ENCODE results near the gene TTC28. TPM values are rescaled to one million over a fixed set of nuclear protein-coding genes. Genes with fewer than 3 reads are reported as not detected.

The TTC28 gene
- total RNA-seq, 4 donors from 2014 or later: 35.6 to 42.6 (median 36.9) TPM

DNA sequence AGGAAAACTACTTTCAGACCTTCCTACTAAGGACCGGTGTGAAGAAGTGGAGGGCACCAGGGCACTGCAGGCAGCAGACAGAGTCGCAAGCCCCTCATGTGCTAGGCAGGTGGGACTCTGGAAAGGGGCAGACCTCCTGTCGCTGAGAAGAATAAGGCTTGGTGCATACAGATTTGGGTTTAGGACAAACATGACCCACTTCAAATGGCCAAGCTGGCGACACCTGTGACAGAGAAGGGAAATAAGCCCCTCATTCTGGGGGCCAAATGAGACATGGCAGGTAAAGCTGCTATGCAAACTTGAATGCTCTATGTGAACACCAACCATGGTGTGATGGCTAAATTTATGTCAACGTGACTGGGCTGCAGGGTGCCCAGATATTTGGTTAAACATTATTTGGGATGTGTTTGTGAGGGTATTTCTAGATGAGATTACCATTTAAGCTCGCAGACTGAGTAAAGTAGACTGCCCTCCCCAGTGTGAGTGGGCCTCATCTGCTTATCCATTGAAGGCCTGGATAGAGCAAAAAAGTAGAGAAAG is 648.2 kb downstream of the TTC28 start:
- no peak for DNase-seq (ENCODE audit: extremely low spot score)
- Histone ChIP-seq H3K4me1 (peaks cover 59 to 77% (median 72%) of the 10 kb centered on the region in 4 donors), H3K27me3 (no peaks in the 10 kb centered on the region), H3K9me3 (no peaks in the 10 kb centered on the region), H3K27ac (replicated peaks in 1 of 4) (no peak overlapping the region), H3K36me3 (peaks cover 0 to 6% (median 0%) of the 10 kb centered on the region in 4 donors), H3K4me3 (no peak overlapping the region)
- 100% methylated on average over 6 of the region's 6 CpGs for WGBS
- no peak for TF ChIP-seq POLR2A (IDR thresholded peaks at IDR 0.05; ENCODE audit: low read depth)
- no peak for TF ChIP-seq EP300 (IDR thresholded peaks at IDR 0.05)
- TF ChIP-seq POLR2AphosphoS5 (IDR thresholded peaks at IDR 0.05): no peak
- intact Hi-C loops (cut with DNase I): no loop called here

DNA sequence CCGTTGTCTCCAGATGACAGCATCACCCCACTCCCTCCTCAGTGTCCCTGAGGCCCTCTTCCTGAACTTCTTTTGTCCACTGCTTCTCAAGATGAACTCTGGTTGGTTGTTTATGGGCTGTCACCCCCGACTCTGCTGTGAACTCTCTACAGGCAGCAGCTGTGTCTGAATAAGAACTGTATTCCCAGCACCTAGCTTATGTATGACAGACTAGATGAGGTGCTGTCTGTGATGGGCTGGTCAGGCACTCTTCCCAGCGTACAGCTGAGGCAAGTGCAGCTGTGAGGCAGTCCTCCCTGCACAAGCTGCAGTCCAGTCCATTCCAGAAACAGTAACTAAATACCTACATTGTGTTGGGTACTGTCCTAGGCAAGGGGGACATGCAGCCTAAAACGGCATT is 649.2 kb downstream of the TTC28 start:
- Histone ChIP-seq H3K36me3 (peaks cover 0 to 9% (median 0%) of the 10 kb centered on the region in 4 donors), H3K4me3 (no peak overlapping the region), H3K9me3 (no peaks in the 10 kb centered on the region), H3K27me3 (no peaks in the 10 kb centered on the region), H3K27ac (replicated peaks in 1 of 4) (peak overlapping the region in 2 of 4 donors; percentile 47 to 49), H3K4me1 (peaks cover 53 to 71% (median 64%) of the 10 kb centered on the region in 4 donors)
- no peak for DNase-seq (ENCODE audit: extremely low spot score)
- intact Hi-C loops (cut with DNase I): no loop called here
- TF ChIP-seq EP300 (IDR thresholded peaks at IDR 0.05): no peak
- no peak for TF ChIP-seq POLR2A (IDR thresholded peaks at IDR 0.05; ENCODE audit: low read depth)
- TF ChIP-seq, protein P1, sequence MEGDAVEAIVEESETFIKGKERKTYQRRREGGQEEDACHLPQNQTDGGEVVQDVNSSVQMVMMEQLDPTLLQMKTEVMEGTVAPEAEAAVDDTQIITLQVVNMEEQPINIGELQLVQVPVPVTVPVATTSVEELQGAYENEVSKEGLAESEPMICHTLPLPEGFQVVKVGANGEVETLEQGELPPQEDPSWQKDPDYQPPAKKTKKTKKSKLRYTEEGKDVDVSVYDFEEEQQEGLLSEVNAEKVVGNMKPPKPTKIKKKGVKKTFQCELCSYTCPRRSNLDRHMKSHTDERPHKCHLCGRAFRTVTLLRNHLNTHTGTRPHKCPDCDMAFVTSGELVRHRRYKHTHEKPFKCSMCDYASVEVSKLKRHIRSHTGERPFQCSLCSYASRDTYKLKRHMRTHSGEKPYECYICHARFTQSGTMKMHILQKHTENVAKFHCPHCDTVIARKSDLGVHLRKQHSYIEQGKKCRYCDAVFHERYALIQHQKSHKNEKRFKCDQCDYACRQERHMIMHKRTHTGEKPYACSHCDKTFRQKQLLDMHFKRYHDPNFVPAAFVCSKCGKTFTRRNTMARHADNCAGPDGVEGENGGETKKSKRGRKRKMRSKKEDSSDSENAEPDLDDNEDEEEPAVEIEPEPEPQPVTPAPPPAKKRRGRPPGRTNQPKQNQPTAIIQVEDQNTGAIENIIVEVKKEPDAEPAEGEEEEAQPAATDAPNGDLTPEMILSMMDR (IDR thresholded peaks at IDR 0.05): no peak
- no peak for TF ChIP-seq POLR2AphosphoS5 (IDR thresholded peaks at IDR 0.05)
- 68% methylated on average over 4 of the region's 4 CpGs for WGBS

DNA sequence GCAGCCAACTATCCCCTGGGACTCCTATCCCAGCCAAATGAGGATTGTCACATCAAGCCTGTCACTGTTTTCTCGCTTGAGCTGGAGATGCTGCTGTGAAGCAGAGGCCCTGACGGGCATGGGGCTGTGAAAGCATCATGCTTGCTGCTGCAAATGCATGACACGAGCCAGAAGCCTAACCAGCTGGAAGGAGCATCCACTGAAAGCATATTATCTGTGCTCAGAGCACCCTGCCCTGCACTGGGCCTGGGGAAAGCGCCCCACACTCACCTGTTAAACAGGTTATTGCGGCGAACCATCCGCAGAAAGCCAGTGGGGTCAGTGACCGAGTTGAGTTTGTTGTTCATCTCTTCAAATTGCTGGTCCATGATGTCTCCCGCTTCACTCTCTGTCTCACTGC is 649.7 kb downstream of the TTC28 start:
- Histone ChIP-seq H3K36me3 (peaks cover 0 to 9% (median 0%) of the 10 kb centered on the region in 4 donors), H3K4me1 (peaks cover 52 to 66% (median 59%) of the 10 kb centered on the region in 4 donors), H3K27me3 (no peaks in the 10 kb centered on the region), H3K9me3 (no peaks in the 10 kb centered on the region), H3K27ac (replicated peaks in 1 of 4) (peak overlapping the region; percentile 41 to 49 (median 48)), H3K4me3 (no peak overlapping the region)
- 83% methylated on average over 8 of the region's 9 CpGs for WGBS
- TF ChIP-seq, protein P1 (IDR thresholded peaks at IDR 0.05): no peak
- TF ChIP-seq EP300 (IDR thresholded peaks at IDR 0.05): no peak
- TF ChIP-seq POLR2AphosphoS5 (IDR thresholded peaks at IDR 0.05): no peak
- no peak for TF ChIP-seq POLR2A (IDR thresholded peaks at IDR 0.05; ENCODE audit: low read depth)
- intact Hi-C loops (cut with DNase I): loop anchor here (10.0 kb wide), 2 partner anchors 415 to 795 kb away; no protein-coding TSS in a partner anchor
- DNase-seq (ENCODE audit: extremely low spot score): no peak

DNA sequence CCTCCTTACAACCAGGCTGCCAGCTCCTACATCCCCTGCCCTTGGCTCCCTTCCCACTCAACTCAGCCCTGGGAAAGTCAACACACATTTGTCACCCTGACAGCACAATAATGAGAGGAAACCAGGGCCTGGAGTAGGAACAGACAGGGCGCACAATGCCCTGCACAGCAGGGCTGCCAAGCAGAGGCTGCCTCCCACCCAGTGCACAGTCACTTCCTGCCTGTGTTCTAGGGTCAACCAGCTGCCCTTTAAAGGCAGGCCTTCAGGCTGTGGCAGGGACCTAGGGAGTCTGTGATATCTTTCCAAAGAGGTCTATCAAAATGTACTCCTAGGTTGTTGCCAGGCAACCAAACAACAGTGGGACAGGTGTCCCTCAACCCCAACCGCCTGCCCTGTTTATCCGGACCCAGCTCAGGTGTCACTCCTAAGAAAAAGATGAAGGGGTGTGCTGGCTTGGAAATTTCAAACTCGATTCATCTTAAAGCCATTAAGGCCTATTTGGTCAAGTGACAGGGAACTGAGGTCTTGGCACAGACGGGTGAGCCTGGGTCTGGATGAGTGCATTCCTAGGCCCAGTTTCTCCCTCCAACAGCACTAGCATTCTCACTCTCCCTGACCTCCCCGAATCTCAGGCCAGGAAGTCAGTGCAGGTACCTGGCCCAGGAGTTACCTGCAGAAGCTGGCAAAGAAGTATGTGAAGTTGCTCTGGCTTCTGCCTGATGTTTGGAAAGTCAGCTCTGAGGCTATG is 650.3 kb downstream of the TTC28 start:
- no peaks in the 10 kb centered on the region for H3K9me3 ChIP-seq
- no peak overlapping the region for H3K4me3 ChIP-seq
- 53% methylated on average over 5 of the region's 6 CpGs for WGBS
- no peak for DNase-seq (ENCODE audit: extremely low spot score)
- intact Hi-C loops (cut with DNase I): loop anchor here (10.0 kb wide), 2 partner anchors 415 to 795 kb away; no protein-coding TSS in a partner anchor
- H3K36me3 ChIP-seq: peaks cover 0 to 9% (median 0%) of the 10 kb centered on the region in 4 donors
- peaks cover 50 to 60% (median 53%) of the 10 kb centered on the region in 4 donors for H3K4me1 ChIP-seq
- no peaks in the 10 kb centered on the region for H3K27me3 ChIP-seq
- peak overlapping the region; percentile 41 to 49 (median 48) for H3K27ac ChIP-seq (replicated peaks in 1 of 4)
- TF ChIP-seq POLR2AphosphoS5 (IDR thresholded peaks at IDR 0.05) (peak; percentile 35 to 70), EP300 (IDR thresholded peaks at IDR 0.05) (no peak)

- Histone ChIP-seq H3K27me3 (no peaks in the 10 kb centered on the region), H3K36me3 (peaks cover 0 to 9% (median 0%) of the 10 kb centered on the region in 4 donors), H3K27ac (replicated peaks in 1 of 4) (peak overlapping the region in 2 of 4 donors; percentile 41 to 48), H3K4me3 (no peak overlapping the region), H3K4me1 (peaks cover 39 to 47% (median 45%) of the 10 kb centered on the region in 4 donors), H3K9me3 (no peaks in the 10 kb centered on the region)
- no peak for DNase-seq (ENCODE audit: extremely low spot score)
- intact Hi-C loops (cut with DNase I): loop anchor here (10.0 kb wide), 2 partner anchors 417 to 797 kb away; no protein-coding TSS in a partner anchor
- WGBS: 59% methylated on average over 13 of the region's 13 CpGs
- TF ChIP-seq EP300 (IDR thresholded peaks at IDR 0.05): no peak
- no peak for TF ChIP-seq POLR2AphosphoS5 (IDR thresholded peaks at IDR 0.05)
Observed at GRCh38 chr22:28027453-28028448, 651.9 kb downstream of the TTC28 start.

All from esophagus muscularis mucosa (tissue), 4 donors.